OCI-LY7 (cell line): ENCODE data around the gene DLGAP1. TPM values are rescaled to one million over a fixed set of nuclear protein-coding genes. Genes with fewer than 3 reads are reported as not detected.

Experiments used
- BruUV-seq: library from RNA; stranded (reverse); fragments of 400-500 nt; replicated peaks from 2 replicates; lab custom pipeline; 2021; lab: Mats Ljungman, UMichigan
- CTCF ChIA-PET: fragments of 300-600 bp; sonication (Branson Sonifier 250); formaldehyde crosslinking; loops from one replicate; lab custom pipeline; 2022; ENCODE audit warnings: antibody characterized with exemption; ENCODE audit not compliant: unreplicated experiment; lab: Charles Lee
- POLR2A ChIA-PET: fragments of 300-600 bp; sonication (Branson Sonifier 250); formaldehyde crosslinking; loops from one replicate; lab custom pipeline; 2022; ENCODE audit warnings: antibody characterized with exemption; lab: Charles Lee
- DNase-seq: peaks from one replicate; pipeline ENCODE4 v3.0.0-alpha.2; 2015; ENCODE audit warnings: low spot score
- H2AFZ ChIP-seq: fragments of 200-600 bp; sonication (generic), shearing (Covaris generic); 2 replicates; pipeline ENCODE4 v1.6.1; 2014; ENCODE audit warnings: mild to moderate bottlenecking, antibody characterized with exemption, low read length, moderate library complexity
- H3K27ac ChIP-seq: fragments of 200-600 bp; sonication (generic); 2 replicates; pipeline ENCODE4 v1.5.1; 2014; ENCODE audit warnings: mixed run types, low read depth, mild to moderate bottlenecking, moderate library complexity, low read length, inconsistent platforms; ENCODE audit not compliant: poor library complexity, severe bottlenecking
- H3K36me3 ChIP-seq: fragments of 200-600 bp; sonication (generic); 2 replicates; pipeline ENCODE4 v1.6.1; 2014; ENCODE audit warnings: mild to moderate bottlenecking, antibody characterized with exemption, low read length, moderate library complexity, mixed read lengths; ENCODE audit not compliant: insufficient read depth
- H3K4me1 ChIP-seq: fragments of 200-600 bp; sonication (generic); 2 replicates; pipeline ENCODE4 v1.5.1; 2014; ENCODE audit warnings: mild to moderate bottlenecking, low read length; ENCODE audit not compliant: insufficient read depth, poor library complexity, severe bottlenecking
- H3K4me2 ChIP-seq: fragments of 200-600 bp; sonication (generic); 2 replicates; pipeline ENCODE4 v1.6.1; 2014; ENCODE audit warnings: mild to moderate bottlenecking, low read length
- H3K4me3 ChIP-seq: fragments of 200-600 bp; sonication (generic); 2 replicates; pipeline ENCODE4 v1.5.1; 2014; ENCODE audit warnings: mild to moderate bottlenecking, low read depth, low read length; ENCODE audit not compliant: poor library complexity, severe bottlenecking
- H3K79me2 ChIP-seq: fragments of 200-600 bp; sonication (generic); 2 replicates; pipeline ENCODE4 v1.6.1; 2016; ENCODE audit warnings: low read depth, mild to moderate bottlenecking, low read length, moderate library complexity, mixed read lengths; ENCODE audit not compliant: insufficient read depth
- H3K9me2 ChIP-seq: fragments of 200-600 bp; sonication (generic); 2 replicates; pipeline ENCODE4 v1.6.1; 2016; ENCODE audit warnings: mild to moderate bottlenecking, low read length, mixed read lengths; ENCODE audit not compliant: insufficient read depth
- H3K9me3 ChIP-seq: fragments of 200-600 bp; sonication (generic); 2 replicates; pipeline ENCODE4 v1.6.1; 2014; ENCODE audit warnings: mild to moderate bottlenecking, mixed run types, low read length, mixed read lengths
- H4K20me1 ChIP-seq: fragments of 200-600 bp; sonication (generic); 2 replicates; pipeline ENCODE4 v1.6.1; 2014; ENCODE audit warnings: mild to moderate bottlenecking, antibody characterized with exemption, low read length, moderate library complexity, mixed read lengths; ENCODE audit not compliant: insufficient read depth
- CTCF ChIP-seq: fragments of 200-600 bp; sonication (generic); conservative IDR thresholded peaks from 2 replicates; pipeline ENCODE4 v1.5.1; 2014; ENCODE audit warnings: mild to moderate bottlenecking, antibody characterized with exemption, low read length, moderate library complexity, mixed read lengths
- EZH2phosphoT487 ChIP-seq: fragments of 200-600 bp; sonication (generic); IDR thresholded peaks from 2 replicates; pipeline ENCODE4 v1.6.1; 2018; ENCODE audit warnings: low read depth, borderline replicate concordance, mild to moderate bottlenecking, mixed run types, antibody characterized with exemption, low read length, moderate library complexity, mixed read lengths
- intact Hi-C: fragments of 100-400 bp; cut with micrococcal nuclease; formaldehyde crosslinking; loops from one replicate; pipeline ENCODE4 v1.10.0; 2022; ENCODE audit not compliant: unreplicated experiment
- total RNA-seq, 2 experiments: library from RNA; depleted of rRNA in 1 of 2; stranded (reverse); fragments of >200 nt in 1 of 2; shearing (Covaris generic) in 1 of 2; gene quantifications; 2 replicates each; pipeline ENCODE4 v1.2.3, GENCODE V29; 2014 to 2022

The DLGAP1 gene
- total RNA-seq, 2 experiments from 2014 or later = 0.22 TPM; not detected in 1

- POLR2A ChIA-PET = no interaction called here
- H3K4me2 ChIP-seq = no peak overlapping the region
- DNase-seq = no peak
- no peaks in the 10 kb centered on the region for H3K36me3 ChIP-seq
- H3K79me2 ChIP-seq = no peaks in the 10 kb centered on the region
- intact Hi-C loops = loop anchor here (10.0 kb wide), 1 partner anchor 822 kb away; no protein-coding TSS in a partner anchor
- no peaks in the 10 kb centered on the region for H3K9me2 ChIP-seq
- H3K9me3 ChIP-seq = no peaks in the 10 kb centered on the region
- TF ChIP-seq EZH2phosphoT487 = no peak
- no peak for TF ChIP-seq CTCF
- CTCF ChIA-PET = no interaction called here
- no peak overlapping the region for H3K4me3 ChIP-seq
- no TSS peak for BruUV-seq
- H4K20me1 ChIP-seq = no peaks in the 10 kb centered on the region
- H3K4me1 ChIP-seq = no peaks in the 10 kb centered on the region
- no peak overlapping the region for H2AFZ ChIP-seq
- no peak overlapping the region for H3K27ac ChIP-seq
Measured at GRCh38 chr18:4232656-4233055, 222.5 kb downstream of the DLGAP1 start.

- Histone ChIP-seq H3K4me3 (no peak overlapping the region), H3K4me2 (no peak overlapping the region), H3K79me2 (no peaks in the 10 kb centered on the region), H2AFZ (no peak overlapping the region), H3K4me1 (no peaks in the 10 kb centered on the region), H3K9me2 (no peaks in the 10 kb centered on the region), H3K9me3 (no peaks in the 10 kb centered on the region), H4K20me1 (no peaks in the 10 kb centered on the region), H3K27ac (no peak overlapping the region), H3K36me3 (no peaks in the 10 kb centered on the region)
- ChIA-PET CTCF (no interaction called here), POLR2A (interaction anchor here (1.0 kb wide), 1 partner anchor 212 kb away, joined by 4 read pairs; no protein-coding TSS in a partner anchor)
- intact Hi-C loops = loop anchor here (10.0 kb wide), 1 partner anchor 824 kb away; no protein-coding TSS in a partner anchor
- no peak for TF ChIP-seq CTCF
- TF ChIP-seq EZH2phosphoT487 = no peak
- no peak for DNase-seq
- BruUV-seq = no TSS peak
Measured at GRCh38 chr18:4231260-4231659, 223.8 kb downstream of the DLGAP1 start.

- Histone ChIP-seq H3K4me2 (no peak overlapping the region), H4K20me1 (no peaks in the 10 kb centered on the region), H3K36me3 (no peaks in the 10 kb centered on the region), H3K4me3 (no peak overlapping the region), H3K9me2 (no peaks in the 10 kb centered on the region), H3K79me2 (no peaks in the 10 kb centered on the region), H3K27ac (no peak overlapping the region), H3K4me1 (no peaks in the 10 kb centered on the region), H3K9me3 (no peaks in the 10 kb centered on the region), H2AFZ (no peak overlapping the region)
- intact Hi-C loops = loop anchor here (10.0 kb wide), 1 partner anchor 824 kb away; no protein-coding TSS in a partner anchor
- POLR2A ChIA-PET = no interaction called here
- no peak for DNase-seq
- TF ChIP-seq CTCF = no peak
- no peak for TF ChIP-seq EZH2phosphoT487
- BruUV-seq = no TSS peak
- CTCF ChIA-PET = no interaction called here
Measured at GRCh38 chr18:4230450-4231168, 224.5 kb downstream of the DLGAP1 start.
